ENCODE measurements around the gene LONP2.

Gene LONP2

DNA sequence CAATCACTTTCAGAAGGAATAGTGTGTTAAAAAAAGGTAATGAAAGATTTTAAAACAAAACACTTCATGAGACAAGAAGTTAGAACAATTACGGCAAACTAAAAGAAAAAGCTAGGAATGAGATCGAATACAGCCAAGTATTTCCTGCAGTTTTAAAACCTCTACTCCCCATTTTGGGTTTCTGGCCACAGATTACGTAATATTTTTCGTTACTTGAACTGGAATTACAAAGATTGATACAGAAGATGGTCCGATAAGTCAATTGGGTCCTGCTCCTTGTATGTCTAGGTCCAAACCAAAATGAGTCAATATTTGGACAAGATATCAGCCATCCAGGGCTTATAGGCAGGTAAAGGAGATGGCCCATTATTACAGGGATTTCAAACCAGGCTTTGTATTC lies 88.9 kb downstream of the LONP2 start:
- H4K20me1 ChIP-seq (ENCODE audit: insufficient read depth, low read length): no peaks in the 10 kb centered on the region
- H3F3A ChIP-seq (ENCODE audit: insufficient read depth, low read length): no peaks in the 10 kb centered on the region
- no peaks in the 10 kb centered on the region; the same call in 1 of the 2 replicates for H3K36me3 ChIP-seq (replicated peaks; ENCODE audit: insufficient read depth, low read length)
- no peak overlapping the region for H3K27ac ChIP-seq (ENCODE audit: low read length)
- no peaks in the 10 kb centered on the region for H3K9me2 ChIP-seq (replicated peaks; ENCODE audit: insufficient read depth, low read length)
- TF ChIP-seq, protein P1, sequence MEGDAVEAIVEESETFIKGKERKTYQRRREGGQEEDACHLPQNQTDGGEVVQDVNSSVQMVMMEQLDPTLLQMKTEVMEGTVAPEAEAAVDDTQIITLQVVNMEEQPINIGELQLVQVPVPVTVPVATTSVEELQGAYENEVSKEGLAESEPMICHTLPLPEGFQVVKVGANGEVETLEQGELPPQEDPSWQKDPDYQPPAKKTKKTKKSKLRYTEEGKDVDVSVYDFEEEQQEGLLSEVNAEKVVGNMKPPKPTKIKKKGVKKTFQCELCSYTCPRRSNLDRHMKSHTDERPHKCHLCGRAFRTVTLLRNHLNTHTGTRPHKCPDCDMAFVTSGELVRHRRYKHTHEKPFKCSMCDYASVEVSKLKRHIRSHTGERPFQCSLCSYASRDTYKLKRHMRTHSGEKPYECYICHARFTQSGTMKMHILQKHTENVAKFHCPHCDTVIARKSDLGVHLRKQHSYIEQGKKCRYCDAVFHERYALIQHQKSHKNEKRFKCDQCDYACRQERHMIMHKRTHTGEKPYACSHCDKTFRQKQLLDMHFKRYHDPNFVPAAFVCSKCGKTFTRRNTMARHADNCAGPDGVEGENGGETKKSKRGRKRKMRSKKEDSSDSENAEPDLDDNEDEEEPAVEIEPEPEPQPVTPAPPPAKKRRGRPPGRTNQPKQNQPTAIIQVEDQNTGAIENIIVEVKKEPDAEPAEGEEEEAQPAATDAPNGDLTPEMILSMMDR (IDR thresholded peaks at IDR 0.05; ENCODE audit: low read length): no peak
- TF ChIP-seq EZH2 (optimal IDR thresholded peaks at IDR 0.05; ENCODE audit: low read depth, low read length) (no peak), EZH2phosphoT487 (IDR thresholded peaks at IDR 0.05; ENCODE audit: low read length) (no peak)
- no peak for DNase-seq
- H3K79me2 ChIP-seq (ENCODE audit: low read length): no peaks in the 10 kb centered on the region
- no peaks in the 10 kb centered on the region for H3K9me3 ChIP-seq (replicated peaks; ENCODE audit: insufficient read depth, low read length)
- no peak overlapping the region for H3K9ac ChIP-seq (ENCODE audit: low read length)
- no peak overlapping the region for H2AFZ ChIP-seq (ENCODE audit: low read length)
- no peak overlapping the region for H3K4me2 ChIP-seq (ENCODE audit: low read depth, low read length)
- H3K4me1 ChIP-seq (ENCODE audit: low read length): no peaks in the 10 kb centered on the region
- H3K27me3 ChIP-seq (replicated peaks; ENCODE audit: insufficient read depth, low read length): no peaks in the 10 kb centered on the region
- H3K4me3 ChIP-seq (ENCODE audit: low read length): no peak overlapping the region

DNA sequence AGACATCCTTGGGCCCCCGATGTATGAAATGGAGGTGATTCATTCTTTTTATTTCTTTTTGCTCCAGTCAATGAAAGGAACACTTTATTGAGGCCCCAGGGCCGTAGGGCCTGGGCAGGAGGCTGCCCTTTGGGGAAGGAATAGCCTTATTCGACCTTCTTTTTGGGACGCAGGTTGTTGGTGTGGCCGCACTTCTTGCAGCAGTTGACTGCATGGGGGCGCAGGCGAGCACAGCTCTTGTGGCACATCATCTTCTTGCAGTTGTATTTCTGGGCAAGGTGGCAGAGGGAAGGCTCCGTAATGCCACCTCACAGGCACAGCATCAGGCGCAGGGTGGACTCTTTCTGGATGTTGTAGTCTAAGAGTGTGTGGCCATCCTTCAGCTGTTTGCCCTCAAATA lies 90.2 kb downstream of the LONP2 start:
- no peaks in the 10 kb centered on the region for H4K20me1 ChIP-seq (ENCODE audit: insufficient read depth, low read length)
- no peak for DNase-seq
- H3K9me3 ChIP-seq (replicated peaks; ENCODE audit: insufficient read depth, low read length): no peaks in the 10 kb centered on the region
- H2AFZ ChIP-seq (ENCODE audit: low read length): no peak overlapping the region
- no peaks in the 10 kb centered on the region; the same call in 1 of the 2 replicates for H3K36me3 ChIP-seq (replicated peaks; ENCODE audit: insufficient read depth, low read length)
- no peaks in the 10 kb centered on the region for H3F3A ChIP-seq (ENCODE audit: insufficient read depth, low read length)
- no peaks in the 10 kb centered on the region for H3K4me1 ChIP-seq (ENCODE audit: low read length)
- no peak overlapping the region for H3K9ac ChIP-seq (ENCODE audit: low read length)
- H3K79me2 ChIP-seq (ENCODE audit: low read length): no peaks in the 10 kb centered on the region
- no peaks in the 10 kb centered on the region for H3K27me3 ChIP-seq (replicated peaks; ENCODE audit: insufficient read depth, low read length)
- TF ChIP-seq EZH2phosphoT487 (IDR thresholded peaks at IDR 0.05; ENCODE audit: low read length) (no peak), EZH2 (optimal IDR thresholded peaks at IDR 0.05; ENCODE audit: low read depth, low read length) (no peak)
- TF ChIP-seq, protein P1 (IDR thresholded peaks at IDR 0.05; ENCODE audit: low read length): no peak
- no peak overlapping the region for H3K27ac ChIP-seq (ENCODE audit: low read length)
- H3K4me2 ChIP-seq (ENCODE audit: low read depth, low read length): no peak overlapping the region
- H3K9me2 ChIP-seq (replicated peaks; ENCODE audit: insufficient read depth, low read length): no peaks in the 10 kb centered on the region
- H3K4me3 ChIP-seq (ENCODE audit: low read length): no peak overlapping the region

DNA sequence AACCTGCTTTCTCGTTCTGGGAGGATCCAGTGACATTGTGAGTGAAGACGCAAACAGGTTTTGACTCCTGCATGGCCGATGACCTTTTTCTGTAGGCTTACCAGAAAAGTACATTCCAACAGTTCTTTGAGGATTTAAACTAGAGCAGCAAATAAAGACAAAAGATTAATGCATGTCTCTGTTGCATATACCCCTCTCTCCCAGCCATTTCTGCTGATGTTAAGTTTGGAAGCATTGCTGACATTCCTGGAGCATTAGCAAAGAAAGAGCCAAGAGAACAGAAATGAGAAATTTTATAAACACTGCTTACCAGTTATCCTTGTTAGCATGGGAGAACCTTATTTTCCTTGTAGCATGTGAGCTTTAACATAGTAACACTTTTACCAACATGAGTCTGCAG lies 91.9 kb downstream of the LONP2 start:
- Histone ChIP-seq H2AFZ (ENCODE audit: low read length) (no peak overlapping the region), H3F3A (ENCODE audit: insufficient read depth, low read length) (no peaks in the 10 kb centered on the region), H3K4me1 (ENCODE audit: low read length) (no peaks in the 10 kb centered on the region), H3K4me3 (ENCODE audit: low read length) (no peak overlapping the region), H3K36me3 (replicated peaks; ENCODE audit: insufficient read depth, low read length) (no peaks in the 10 kb centered on the region; the same call in 1 of the 2 replicates), H3K4me2 (ENCODE audit: low read depth, low read length) (no peak overlapping the region), H3K9ac (ENCODE audit: low read length) (no peak overlapping the region), H3K27ac (ENCODE audit: low read length) (no peak overlapping the region), H3K79me2 (ENCODE audit: low read length) (no peaks in the 10 kb centered on the region), H3K9me2 (replicated peaks; ENCODE audit: insufficient read depth, low read length) (no peaks in the 10 kb centered on the region), H4K20me1 (ENCODE audit: insufficient read depth, low read length) (no peaks in the 10 kb centered on the region), H3K9me3 (replicated peaks; ENCODE audit: insufficient read depth, low read length) (no peaks in the 10 kb centered on the region), H3K27me3 (replicated peaks; ENCODE audit: insufficient read depth, low read length) (no peaks in the 10 kb centered on the region)
- DNase-seq: no peak
- TF ChIP-seq, protein P1 (IDR thresholded peaks at IDR 0.05; ENCODE audit: low read length): no peak
- no peak for TF ChIP-seq EZH2phosphoT487 (IDR thresholded peaks at IDR 0.05; ENCODE audit: low read length)
- TF ChIP-seq EZH2 (optimal IDR thresholded peaks at IDR 0.05; ENCODE audit: low read depth, low read length): no peak
